Panc1 (cell line): Measurements from ENCODE around the gene JMJD1C.
"Not testable (repeated sequence)": the region's sequence is repeated elsewhere in the genome, so short reads cannot be mapped to it uniquely, and the experiment has no call there.

ENCODE experiments used
- CTCF ChIP-seq: fragments of 450-650 bp; IDR thresholded peaks from 2 replicates; pipeline ENCODE4 v1.5.1; 2017; ENCODE audit warnings: mild to moderate bottlenecking
- REST ChIP-seq, 2 experiments: IDR thresholded peaks; 2 replicates each; pipeline ENCODE4 v1.6.1; 2011 to 2012; ENCODE audit warnings: low read depth in 2 of 2, control low read depth in 1 of 2, low read length in 1 of 2, mild to moderate bottlenecking in 1 of 2, moderate library complexity in 1 of 2; ENCODE audit not compliant: insufficient read depth in 1 of 2
- SIN3A ChIP-seq: IDR thresholded peaks from 2 replicates; pipeline ENCODE4 v1.6.1; 2012; ENCODE audit warnings: low read depth, mild to moderate bottlenecking, low read length, moderate library complexity, borderline replicate concordance; ENCODE audit not compliant: insufficient read depth
- TCF7L2 ChIP-seq: IDR thresholded peaks from 2 replicates; pipeline ENCODE4 v1.6.1; 2011; ENCODE audit warnings: mild to moderate bottlenecking, low read depth, low read length, inconsistent platforms

GRCh38 chr10:63377305-63377661 lies 88.5 kb downstream of the JMJD1C start:
- not testable (repeated sequence) for TF ChIP-seq CTCF; REST (IDR thresholded peaks at IDR 0.05; ENCODE audit: insufficient read depth in 1 of 2, low read depth in 2 of 2, low read length in 1 of 2); TCF7L2; SIN3A
